ENCODE measurements around the gene CLRN3. TPM values are rescaled to one million over a fixed set of nuclear protein-coding genes. Genes with fewer than 3 reads are reported as not detected.

CLRN3 gene
- polyA plus RNA-seq, 10 donors = 0.11 to 0.20 TPM; not detected in 8

- no peak for DNase-seq
Observed at GRCh38 chr10:127919418-127920271, 26.9 kb upstream of the CLRN3 start.

- no peak for DNase-seq
Observed at GRCh38 chr10:127918572-127918971, 25.8 kb upstream of the CLRN3 start.

GRCh38 chr10:127916826-127917225 is 24.1 kb upstream of the CLRN3 start:
- no peak for DNase-seq

GRCh38 chr10:127915324-127915723 is 22.6 kb upstream of the CLRN3 start:
- no peak for DNase-seq

GRCh38 chr10:127913368-127913759 is 20.6 kb upstream of the CLRN3 start:
- DNase-seq = no peak

- no peak for DNase-seq
Observed at GRCh38 chr10:127912607-127913367, 20.0 kb upstream of the CLRN3 start.

GRCh38 chr10:127911867-127912257 is 19.1 kb upstream of the CLRN3 start:
- no peak for DNase-seq

- DNase-seq = peak in 1 of 3 donors; percentile 49
Observed at GRCh38 chr10:127911218-127911866, 18.6 kb upstream of the CLRN3 start.

GRCh38 chr10:127910464-127910770 is 17.7 kb upstream of the CLRN3 start:
- no peak for DNase-seq

GRCh38 chr10:127909716-127910463 is 17.1 kb upstream of the CLRN3 start:
- DNase-seq = no peak

GRCh38 chr10:127908959-127909267 is 16.2 kb upstream of the CLRN3 start:
- DNase-seq = no peak

GRCh38 chr10:127908106-127908958 is 15.6 kb upstream of the CLRN3 start:
- peak in 1 of 3 donors; percentile 26 for DNase-seq

GRCh38 chr10:127907411-127908105 is 14.8 kb upstream of the CLRN3 start:
- DNase-seq = peak in 1 of 3 donors; percentile 64

GRCh38 chr10:127906548-127907377 is 14.0 kb upstream of the CLRN3 start, which contains the start of gene PTPRE:
Gene PTPRE, plus strand, starts transcription at chr10:127907103. Its CDS starts 133,779 bp downstream, at chr10:128040882.
- peak; percentile 41 to 89 (median 72) for DNase-seq

- no peak for DNase-seq
Observed at GRCh38 chr10:127905848-127906261, 13.1 kb upstream of the CLRN3 start.

- no peak for DNase-seq
Observed at GRCh38 chr10:127905001-127905847, 12.5 kb upstream of the CLRN3 start.

GRCh38 chr10:127904311-127905000 is 11.7 kb upstream of the CLRN3 start:
- DNase-seq = no peak

- DNase-seq = no peak
Observed at GRCh38 chr10:127903789-127904188, 11.0 kb upstream of the CLRN3 start.
